Transverse colon (tissue), 4 donors: ENCODE measurements around the gene TBL1X. TPM values are rescaled to one million over a fixed set of nuclear protein-coding genes. Genes with fewer than 3 reads are reported as not detected.
"Not testable (repeated sequence)": the region's sequence is repeated elsewhere in the genome, so short reads cannot be mapped to it uniquely, and the experiment has no call there.

ENCODE experiments used
- DNase-seq: peaks from one replicate; pipeline ENCODE4 v3.0.0-alpha.2; 2019
- H3K27ac ChIP-seq, 4 donors: fragments of 200-600 bp; sonication (generic); 2 replicates each; pipeline ENCODE4 v1.5.1; 2016 to 2018; ENCODE audit warnings: inconsistent platforms in 4 of 4
- H3K27me3 ChIP-seq: fragments of 200-600 bp; sonication (generic); 2 replicates; pipeline ENCODE4 v1.5.1; 2017; ENCODE audit warnings: inconsistent platforms
- H3K36me3 ChIP-seq, 4 donors: fragments of 200-600 bp; sonication (generic); 2 replicates each; pipeline ENCODE4 v1.5.1; 2017 to 2019; ENCODE audit warnings: inconsistent platforms in 4 of 4
- H3K4me1 ChIP-seq, 4 donors: fragments of 200-600 bp; sonication (generic); 2 replicates each; pipeline ENCODE4 v1.5.1; 2017 to 2020; ENCODE audit warnings: inconsistent platforms in 4 of 4
- H3K4me3 ChIP-seq, 4 donors: fragments of 200-600 bp; sonication (generic); 1 replicate in 1 of 4; 2 replicates in 3 of 4; pipeline versions ENCODE4 v1.5.1 to v1.6.1; 2017 to 2019; ENCODE audit warnings: inconsistent platforms in 4 of 4
- H3K9me3 ChIP-seq, 2 donors: fragments of 200-600 bp; sonication (generic); 2 replicates each; pipeline ENCODE4 v1.5.1; 2017 to 2019; ENCODE audit warnings: inconsistent platforms in 2 of 2
- EP300 ChIP-seq: sonication (generic); formaldehyde crosslinking; IDR thresholded peaks from one replicate; pipeline ENCODE4 v1.6.1; 2017; ENCODE audit warnings: antibody characterized with exemption, low read depth
- POLR2A ChIP-seq: fragments of 450-650 bp; IDR thresholded peaks from one replicate; pipeline ENCODE4 v1.6.1; 2016; ENCODE audit warnings: antibody characterized with exemption, mild to moderate bottlenecking, moderate library complexity
- POLR2AphosphoS5 ChIP-seq, 3 donors: sonication (generic); formaldehyde crosslinking; IDR thresholded peaks; one replicate each; pipeline ENCODE4 v1.6.1; 2016; ENCODE audit warnings: antibody characterized with exemption in 3 of 3
- WGBS, 2 donors: methylation state at CpG; one replicate each; pipeline ENCODE4 v1.1.5; 2018; ENCODE audit warnings: low coverage in 1 of 2; 5-methylcytosine and 5-hydroxymethylcytosine counted together
- in situ Hi-C, 4 donors: fragments of 200-750 bp; cut with MboI; loops; one replicate each; pipeline versions ENCODE4 v1.15.0 to v1.15.1; 2017; ENCODE audit warnings: low sequenced_read_pairs in 3 of 4, low pct_ligation_motif_present in 1 of 4, low pct_unique_long_range_greater_than_20kb in 1 of 4
- intact Hi-C: fragments of 100-400 bp; cut with DNase I; formaldehyde crosslinking; loops from one replicate; pipeline ENCODE4 v1.15.1; 2023; ENCODE audit warnings: low total_unique reads
- total RNA-seq, 4 donors: library from RNA; depleted of rRNA; stranded (reverse); fragments of >200 nt; gene quantifications; one replicate each; pipeline ENCODE4 v1.1.0, GENCODE V29; 2016
- TF ChIP-seq, protein P1 (sequence below), 5 experiments: fragments of 200-600 bp in 3 of 5; fragments of 450-650 bp in 2 of 5; sonication (generic) in 3 of 5; IDR thresholded peaks; 1 replicate in 2 of 5; 2 replicates in 3 of 5; pipeline ENCODE4 v1.5.1; 2016 to 2017; ENCODE audit warnings: antibody characterized with exemption in 5 of 5, inconsistent platforms in 3 of 5, mild to moderate bottlenecking in 2 of 5, moderate library complexity in 1 of 5

TBL1X gene
- total RNA-seq, 4 donors from 2014 or later = 3.4 to 16.8 (median 13.0) TPM

DNA sequence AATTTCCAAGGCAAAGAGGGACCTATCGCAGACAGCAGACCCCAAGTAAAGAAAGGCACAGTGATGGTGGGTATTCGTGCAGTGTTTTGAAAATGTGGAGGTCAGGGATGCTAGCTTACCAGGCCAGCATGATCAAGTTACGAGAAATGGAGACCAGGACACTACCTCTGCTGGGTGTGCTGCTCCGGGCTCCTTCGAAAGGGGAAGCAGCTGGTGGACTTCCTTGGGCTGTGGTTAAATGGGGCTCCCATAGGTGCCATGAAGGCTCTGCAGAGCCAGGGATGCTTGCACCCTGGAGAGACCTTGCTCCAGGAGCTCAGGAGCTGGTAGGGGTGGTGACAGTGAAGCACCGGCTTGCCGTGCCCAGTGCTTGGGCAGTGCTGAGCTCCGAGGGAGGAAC lies 68.8 kb downstream of the TBL1X start:
- Histone ChIP-seq H3K4me3 (no peak overlapping the region), H3K4me1 (peaks cover 0 to 11% (median 3%) of the 10 kb centered on the region in 4 donors), H3K27me3 (no peaks in the 10 kb centered on the region), H3K27ac (no peak overlapping the region), H3K9me3 (no peaks in the 10 kb centered on the region), H3K36me3 (no peaks in the 10 kb centered on the region)
- in situ Hi-C loops = no loop called here
- intact Hi-C loops = no loop called here
- no peak for TF ChIP-seq POLR2A
- TF ChIP-seq, protein P1, sequence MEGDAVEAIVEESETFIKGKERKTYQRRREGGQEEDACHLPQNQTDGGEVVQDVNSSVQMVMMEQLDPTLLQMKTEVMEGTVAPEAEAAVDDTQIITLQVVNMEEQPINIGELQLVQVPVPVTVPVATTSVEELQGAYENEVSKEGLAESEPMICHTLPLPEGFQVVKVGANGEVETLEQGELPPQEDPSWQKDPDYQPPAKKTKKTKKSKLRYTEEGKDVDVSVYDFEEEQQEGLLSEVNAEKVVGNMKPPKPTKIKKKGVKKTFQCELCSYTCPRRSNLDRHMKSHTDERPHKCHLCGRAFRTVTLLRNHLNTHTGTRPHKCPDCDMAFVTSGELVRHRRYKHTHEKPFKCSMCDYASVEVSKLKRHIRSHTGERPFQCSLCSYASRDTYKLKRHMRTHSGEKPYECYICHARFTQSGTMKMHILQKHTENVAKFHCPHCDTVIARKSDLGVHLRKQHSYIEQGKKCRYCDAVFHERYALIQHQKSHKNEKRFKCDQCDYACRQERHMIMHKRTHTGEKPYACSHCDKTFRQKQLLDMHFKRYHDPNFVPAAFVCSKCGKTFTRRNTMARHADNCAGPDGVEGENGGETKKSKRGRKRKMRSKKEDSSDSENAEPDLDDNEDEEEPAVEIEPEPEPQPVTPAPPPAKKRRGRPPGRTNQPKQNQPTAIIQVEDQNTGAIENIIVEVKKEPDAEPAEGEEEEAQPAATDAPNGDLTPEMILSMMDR (IDR thresholded peaks at IDR 0.05) = no peak
- no peak for TF ChIP-seq POLR2AphosphoS5 (IDR thresholded peaks at IDR 0.05)
- TF ChIP-seq EP300 = no peak
- 87% methylated on average over 8 of the region's 8 CpGs; no CpG with 5 or more reads in 1 of the 2 donors for WGBS, 2 donors
- DNase-seq = no peak

DNA sequence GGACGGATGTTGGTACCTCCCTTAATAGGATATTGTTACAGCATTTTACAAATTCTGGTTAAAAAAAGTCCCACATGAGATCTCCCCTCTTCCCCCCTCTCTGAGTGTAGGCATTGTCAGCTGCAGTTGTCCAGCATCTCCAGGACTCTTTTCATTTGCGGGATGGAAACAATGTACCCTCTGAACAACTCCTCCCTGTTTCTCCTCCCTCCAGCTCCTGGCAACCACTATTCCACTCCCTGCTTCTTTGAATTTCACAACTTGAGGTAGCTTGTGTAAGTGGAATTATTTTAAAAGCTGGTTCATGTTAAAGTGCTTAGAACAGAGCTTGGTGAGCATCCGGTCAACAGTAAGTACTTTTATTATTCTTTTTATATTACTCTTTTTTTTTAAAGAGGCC lies 69.8 kb downstream of the TBL1X start:
- TF ChIP-seq POLR2A (no peak), EP300 (no peak)
- Histone ChIP-seq H3K27me3 (no peaks in the 10 kb centered on the region), H3K4me1 (peaks cover 0 to 17% (median 3%) of the 10 kb centered on the region in 4 donors), H3K9me3 (no peaks in the 10 kb centered on the region), H3K4me3 (no peak overlapping the region), H3K27ac (peak overlapping the region in 1 of 4 donors; percentile 46), H3K36me3 (no peaks in the 10 kb centered on the region)
- in situ Hi-C loops = no loop called here
- WGBS, 2 donors = 40 to 55% methylated on average over 2 to 3 of the region's 3 CpGs
- intact Hi-C loops = no loop called here
- DNase-seq = no peak

DNA sequence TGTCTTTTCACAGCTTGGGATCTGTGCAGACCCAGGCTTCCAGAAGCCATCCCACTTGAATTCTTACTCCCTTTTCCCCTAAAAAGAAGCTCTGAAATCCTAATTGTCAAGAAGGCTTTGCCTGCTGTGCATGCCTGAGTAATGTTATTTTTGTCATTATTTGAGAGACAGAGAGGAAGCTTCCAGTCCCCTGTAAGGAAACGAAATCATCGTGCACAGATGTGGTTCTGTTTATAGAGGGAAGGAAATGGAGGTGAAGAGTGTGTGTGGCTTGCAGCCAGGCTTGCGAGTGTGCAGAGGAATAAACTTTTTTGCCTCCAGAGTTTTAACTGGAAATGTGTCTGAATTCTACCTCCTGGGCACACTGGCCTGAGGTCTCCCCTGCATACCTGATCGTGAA lies 70.2 kb downstream of the TBL1X start:
- Histone ChIP-seq H3K36me3 (no peaks in the 10 kb centered on the region), H3K9me3 (no peaks in the 10 kb centered on the region), H3K4me3 (no peak overlapping the region), H3K27me3 (no peaks in the 10 kb centered on the region), H3K27ac (peak overlapping the region in 1 of 4 donors; percentile 46), H3K4me1 (peaks cover 0 to 17% (median 3%) of the 10 kb centered on the region in 4 donors)
- in situ Hi-C loops (no loop called here), intact Hi-C loops (no loop called here)
- DNase-seq = no peak
- TF ChIP-seq, protein P1 (IDR thresholded peaks at IDR 0.05) = no peak
- no peak for TF ChIP-seq POLR2AphosphoS5 (IDR thresholded peaks at IDR 0.05)
- no peak for TF ChIP-seq EP300
- TF ChIP-seq POLR2A = no peak
- 46% methylated on average over 4 of the region's 4 CpGs; no CpG with 5 or more reads in 1 of the 2 donors for WGBS, 2 donors

DNA sequence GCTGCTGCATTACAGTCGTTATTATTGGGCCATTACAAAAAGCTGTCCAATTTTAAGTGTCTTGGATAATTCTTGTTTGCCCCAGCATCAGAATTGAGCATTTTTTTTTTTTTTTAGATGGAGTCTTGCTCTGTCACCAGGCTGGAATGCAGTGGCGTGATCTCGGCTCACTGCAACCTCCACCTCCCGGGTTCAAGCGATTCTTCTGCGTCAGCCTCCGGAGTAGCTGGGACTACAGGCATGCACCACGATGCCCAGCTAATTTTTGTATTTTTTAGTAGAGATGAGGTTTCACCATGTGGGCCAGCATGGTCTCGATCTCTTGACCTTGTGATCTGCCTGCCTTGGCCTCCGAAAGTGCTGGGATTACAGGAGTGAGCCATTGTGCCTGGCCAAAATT lies 71.3 kb downstream of the TBL1X start:
- in situ Hi-C loops, H3K4me3 ChIP-seq, H3K27me3 ChIP-seq, H3K9me3 ChIP-seq, intact Hi-C loops, DNase-seq, H3K27ac ChIP-seq, H3K36me3 ChIP-seq: not testable (repeated sequence)
- 81 to 86% methylated on average over 4 to 10 of the region's 10 CpGs for WGBS, 2 donors
- H3K4me1 ChIP-seq = peaks cover 0 to 17% (median 0%) of the 10 kb centered on the region in 4 donors

DNA sequence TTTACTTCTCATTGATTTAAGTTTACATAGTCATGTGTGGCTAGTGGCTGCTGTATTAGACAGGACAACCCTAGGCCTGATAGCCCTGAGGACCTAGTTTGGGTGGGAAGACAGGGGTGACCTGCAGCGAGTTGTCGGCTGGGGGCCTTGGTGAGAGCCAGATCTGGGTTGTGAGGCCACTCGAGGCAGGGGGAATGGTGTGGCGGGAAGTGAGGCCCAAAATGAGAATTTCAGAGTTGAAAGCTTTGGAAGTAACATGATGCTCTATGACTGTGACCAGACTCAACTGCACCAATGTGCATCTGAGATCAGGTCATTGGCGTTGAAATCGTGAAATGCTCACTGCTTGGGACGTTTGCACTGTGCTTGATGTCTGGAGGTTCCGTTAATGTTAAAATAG lies 72.9 kb downstream of the TBL1X start:
- no peak overlapping the region for H3K27ac ChIP-seq
- H3K9me3 ChIP-seq = no peaks in the 10 kb centered on the region
- WGBS, 2 donors = 84% methylated on average over 8 of the region's 8 CpGs; no CpG with 5 or more reads in 1 of the 2 donors
- no peak overlapping the region for H3K4me3 ChIP-seq
- TF ChIP-seq, protein P1 (IDR thresholded peaks at IDR 0.05) = no peak
- no peak for TF ChIP-seq POLR2A
- no peak for TF ChIP-seq EP300
- no peak for TF ChIP-seq POLR2AphosphoS5 (IDR thresholded peaks at IDR 0.05)
- in situ Hi-C loops (no loop called here), intact Hi-C loops (no loop called here)
- H3K27me3 ChIP-seq = no peaks in the 10 kb centered on the region
- no peaks in the 10 kb centered on the region for H3K36me3 ChIP-seq
- peaks cover 0 to 17% (median 0%) of the 10 kb centered on the region in 4 donors for H3K4me1 ChIP-seq
- DNase-seq = no peak
